Cardiac muscle cell (in vitro differentiated cells and primary cell): ENCODE results near the gene NEK9. TPM values are rescaled to one million over a fixed set of nuclear protein-coding genes. Genes with fewer than 3 reads are reported as not detected.

Source experiments
- DNase-seq, 2 donors: peaks; one replicate each; pipeline versions ENCODE4 v3.0.0 to v3.0.0-alpha.2; 2010 to 2017; ENCODE audit warnings: low read depth in 1 of 2, low spot score in 1 of 2
- H3K27ac ChIP-seq: fragments of 200-600 bp; sonication (generic); 2 replicates; pipeline ENCODE4 v1.5.1; 2016
- H3K27me3 ChIP-seq: fragments of 200-600 bp; sonication (generic); 2 replicates; pipeline ENCODE4 v1.6.0; 2016; ENCODE audit warnings: control low read depth
- H3K36me3 ChIP-seq: fragments of 200-600 bp; sonication (generic); 2 replicates; pipeline ENCODE4 v1.5.1; 2016; ENCODE audit warnings: control low read depth
- H3K4me1 ChIP-seq: fragments of 200-600 bp; sonication (generic); 2 replicates; pipeline ENCODE4 v1.8.1; 2017; ENCODE audit warnings: low read depth, mild to moderate bottlenecking, mixed run types
- H3K4me3 ChIP-seq: fragments of 200-600 bp; sonication (generic); 2 replicates; pipeline ENCODE4 v1.5.1; 2016; ENCODE audit warnings: mild to moderate bottlenecking
- H3K9me3 ChIP-seq: fragments of 200-600 bp; sonication (generic); 2 replicates; pipeline ENCODE4 v1.5.1; 2017; ENCODE audit warnings: low read depth, mild to moderate bottlenecking, control low read depth
- polyA plus RNA-seq: library from polyadenylated mRNA; unstranded; fragments of >200 nt; fragmentation: Nextera tagmentation; extraction: Ambion mirVana; gene quantifications from 2 replicates; pipeline ENCODE4 v1.2.1, GENCODE V29; 2016
- total RNA-seq: library from RNA; depleted of rRNA; stranded (reverse); fragments of >200 nt; gene quantifications from 2 replicates; pipeline ENCODE4 v1.2.3, GENCODE V29; 2016
- TF ChIP-seq, protein P1 (sequence below): IDR thresholded peaks from 2 replicates; pipeline ENCODE4 v1.5.1; 2012; ENCODE audit warnings: low read depth, mild to moderate bottlenecking, low read length

Gene NEK9
- total and polyA plus RNA-seq, 2 experiments from 2014 or later: 62.5 to 124 TPM

DNA sequence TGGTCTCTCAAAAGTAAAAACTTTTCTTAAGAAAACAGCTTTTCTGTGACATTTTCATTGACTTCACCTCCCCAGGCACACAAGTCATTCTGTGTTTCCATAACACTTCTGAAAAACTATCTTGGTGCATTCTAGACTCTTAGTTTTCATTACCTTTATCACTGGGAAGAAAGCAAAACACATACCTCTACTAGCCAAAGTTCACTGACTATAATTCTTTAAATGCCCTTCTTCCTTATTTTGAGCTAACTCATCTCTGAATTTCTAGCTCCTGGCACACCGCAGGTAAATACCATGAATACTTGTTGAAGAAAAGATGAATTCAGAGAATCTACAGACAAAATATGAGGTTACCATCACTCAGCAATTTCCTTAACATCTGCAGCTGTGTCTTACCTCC lies 96.7 kb downstream of the NEK9 start:
- H3K4me3 ChIP-seq: no peak overlapping the region
- no peaks in the 10 kb centered on the region for H3K27me3 ChIP-seq
- TF ChIP-seq, protein P1, sequence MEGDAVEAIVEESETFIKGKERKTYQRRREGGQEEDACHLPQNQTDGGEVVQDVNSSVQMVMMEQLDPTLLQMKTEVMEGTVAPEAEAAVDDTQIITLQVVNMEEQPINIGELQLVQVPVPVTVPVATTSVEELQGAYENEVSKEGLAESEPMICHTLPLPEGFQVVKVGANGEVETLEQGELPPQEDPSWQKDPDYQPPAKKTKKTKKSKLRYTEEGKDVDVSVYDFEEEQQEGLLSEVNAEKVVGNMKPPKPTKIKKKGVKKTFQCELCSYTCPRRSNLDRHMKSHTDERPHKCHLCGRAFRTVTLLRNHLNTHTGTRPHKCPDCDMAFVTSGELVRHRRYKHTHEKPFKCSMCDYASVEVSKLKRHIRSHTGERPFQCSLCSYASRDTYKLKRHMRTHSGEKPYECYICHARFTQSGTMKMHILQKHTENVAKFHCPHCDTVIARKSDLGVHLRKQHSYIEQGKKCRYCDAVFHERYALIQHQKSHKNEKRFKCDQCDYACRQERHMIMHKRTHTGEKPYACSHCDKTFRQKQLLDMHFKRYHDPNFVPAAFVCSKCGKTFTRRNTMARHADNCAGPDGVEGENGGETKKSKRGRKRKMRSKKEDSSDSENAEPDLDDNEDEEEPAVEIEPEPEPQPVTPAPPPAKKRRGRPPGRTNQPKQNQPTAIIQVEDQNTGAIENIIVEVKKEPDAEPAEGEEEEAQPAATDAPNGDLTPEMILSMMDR: no peak
- no peak overlapping the region for H3K27ac ChIP-seq
- peaks cover 37% of the 10 kb centered on the region for H3K36me3 ChIP-seq
- H3K4me1 ChIP-seq: no peaks in the 10 kb centered on the region
- no peak for DNase-seq
- no peaks in the 10 kb centered on the region for H3K9me3 ChIP-seq

Other genes starting within 250 kb of the NEK9 start
- gene DLST, start 245.1 kb downstream of the NEK9 start, total RNA-seq: 53.2 and 63.7 TPM in 2 replicates
- gene DLST, start 245.1 kb downstream of the NEK9 start, polyA plus RNA-seq: 10.0 and 13.8 TPM in 2 replicates
- 7.6 and 15.1 TPM in 2 replicates for gene RPS6KL1, start 203.8 kb downstream of the NEK9 start, total RNA-seq
- gene RPS6KL1, start 203.8 kb downstream of the NEK9 start, polyA plus RNA-seq: 9.3 and 9.8 TPM in 2 replicates
- 14.2 and 18.1 TPM in 2 replicates for gene PGF, start 171.5 kb downstream of the NEK9 start, total RNA-seq
- 23.5 and 24.6 TPM in 2 replicates for gene PGF, start 171.5 kb downstream of the NEK9 start, polyA plus RNA-seq
- 57.3 and 69.5 TPM in 2 replicates for gene EIF2B2, start 124.1 kb downstream of the NEK9 start, total RNA-seq
- gene EIF2B2, start 124.1 kb downstream of the NEK9 start, polyA plus RNA-seq: 76.7 and 92.9 TPM in 2 replicates
- gene MLH3, start 75.6 kb downstream of the NEK9 start, total RNA-seq: 13.6 and 21.7 TPM in 2 replicates
- gene MLH3, start 75.6 kb downstream of the NEK9 start, polyA plus RNA-seq: 24.4 and 30.8 TPM in 2 replicates
- 28.7 and 41.3 TPM in 2 replicates for gene ACYP1, start 63.0 kb downstream of the NEK9 start, total RNA-seq
- gene ACYP1, start 63.0 kb downstream of the NEK9 start, polyA plus RNA-seq: 61.5 and 86.7 TPM in 2 replicates
- 2.5 and 8.2 TPM in 2 replicates for gene ZC2HC1C, start 57.4 kb downstream of the NEK9 start, total RNA-seq
- gene ZC2HC1C, start 57.4 kb downstream of the NEK9 start, polyA plus RNA-seq: 7.7 and 9.8 TPM in 2 replicates
- gene TMED10, start 49.6 kb upstream of the NEK9 start, total RNA-seq: 158 and 206 TPM in 2 replicates
- gene TMED10, start 49.6 kb upstream of the NEK9 start, polyA plus RNA-seq: 259 and 295 TPM in 2 replicates
- 44.3 and 66.0 TPM in 2 replicates for gene FOS, start 151.8 kb upstream of the NEK9 start, total RNA-seq
- 45.3 and 55.3 TPM in 2 replicates for gene FOS, start 151.8 kb upstream of the NEK9 start, polyA plus RNA-seq